LoVo (cell line): Measurements from ENCODE around the gene SPARC.

ENCODE experiments used
- DNase-seq: peaks from one replicate; pipeline ENCODE4 v3.0.0-alpha.2; 2016; ENCODE audit warnings: low spot score

SPARC gene

GRCh38 chr5:151679421-151680155 lies 7.1 kb downstream of the SPARC start:
- no peak for DNase-seq

- DNase-seq: no peak
Measured at GRCh38 chr5:151678713-151679112, 8.0 kb downstream of the SPARC start.

- DNase-seq: no peak
Measured at GRCh38 chr5:151677776-151678545, 8.8 kb downstream of the SPARC start.

- no peak for DNase-seq
Measured at GRCh38 chr5:151676719-151677118, 10.0 kb downstream of the SPARC start.

- no peak for DNase-seq
Measured at GRCh38 chr5:151676314-151676712, 10.4 kb downstream of the SPARC start.

- DNase-seq: no peak
Measured at GRCh38 chr5:151675611-151676313, 11.0 kb downstream of the SPARC start.

- no peak for DNase-seq
Measured at GRCh38 chr5:151674626-151675610, 11.8 kb downstream of the SPARC start.

GRCh38 chr5:151673421-151673820 lies 13.3 kb downstream of the SPARC start:
- DNase-seq: no peak

GRCh38 chr5:151672516-151672915 lies 14.2 kb downstream of the SPARC start:
- no peak for DNase-seq

GRCh38 chr5:151671950-151672349 lies 14.8 kb downstream of the SPARC start:
- no peak for DNase-seq

GRCh38 chr5:151670953-151671636 lies 15.6 kb downstream of the SPARC start:
- DNase-seq: no peak

- no peak for DNase-seq
Measured at GRCh38 chr5:151670083-151670686, 16.5 kb downstream of the SPARC start.

GRCh38 chr5:151667083-151667482 lies 19.6 kb downstream of the SPARC start:
- DNase-seq: no peak

GRCh38 chr5:151665613-151666012 lies 21.1 kb downstream of the SPARC start:
- DNase-seq: no peak

GRCh38 chr5:151664694-151665585 lies 21.8 kb downstream of the SPARC start:
- no peak for DNase-seq

- no peak for DNase-seq
Measured at GRCh38 chr5:151663617-151664293, 23.0 kb downstream of the SPARC start.

- DNase-seq: no peak
Measured at GRCh38 chr5:151662805-151663204, 23.9 kb downstream of the SPARC start.

GRCh38 chr5:151661968-151662732 lies 24.6 kb downstream of the SPARC start:
- DNase-seq: no peak
